Measurements from ENCODE around the gene SMIM1. TPM values are rescaled to one million over a fixed set of nuclear protein-coding genes. Genes with fewer than 3 reads are reported as not detected.

Gene SMIM1
- total and polyA plus RNA-seq, 2 of the 4 experiments (the other 2 are of a cell fraction), result 0.90 to 3.4 TPM

DNA sequence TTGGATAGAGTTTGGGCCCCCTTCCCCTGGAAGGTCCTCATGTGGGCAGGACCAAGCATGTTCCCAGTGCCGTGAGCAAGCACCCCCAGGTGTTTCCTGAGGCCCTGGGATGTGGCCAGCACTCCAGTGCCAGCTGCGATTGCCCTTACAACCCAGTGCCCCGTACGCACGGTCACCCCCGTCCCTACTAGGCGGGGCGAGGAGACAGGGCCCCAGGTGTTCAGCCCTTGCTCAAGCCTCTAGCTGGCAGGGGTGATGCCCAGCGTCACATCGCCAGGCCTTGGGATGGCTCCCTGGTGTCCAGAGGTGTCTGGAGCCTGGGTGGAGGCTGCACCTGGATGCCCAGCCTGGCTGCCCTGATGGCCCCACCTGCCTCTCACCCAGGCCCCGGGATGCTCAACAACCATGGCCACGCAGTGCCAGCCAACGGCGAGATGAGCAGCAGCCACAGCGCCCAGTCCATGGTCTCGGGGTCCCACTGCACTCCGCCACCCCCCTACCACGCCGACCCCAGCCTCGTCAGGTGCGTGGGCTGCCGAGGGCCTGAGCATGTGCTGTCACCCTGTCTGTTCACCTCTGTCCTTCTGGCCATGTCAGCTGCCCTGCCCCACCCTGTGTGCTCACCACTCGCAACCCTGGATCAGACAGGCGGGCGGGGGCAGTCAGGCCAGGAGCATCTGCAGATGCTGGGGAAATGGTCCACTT is 41.9 kb upstream of the SMIM1 start:
- CTCF ChIA-PET, result no interaction called here

More for the DNA sequence above, 41.9 kb upstream of the SMIM1 start:
- no peaks in the 10 kb centered on the region for H3K79me1 ChIP-seq (ENCODE audit: low read depth in 1 of 2, low read length in 2 of 2)
- no peak overlapping the region for H3K4me3 ChIP-seq (ENCODE audit: insufficient read depth, low read depth, low read length)
- no peaks in the 10 kb centered on the region for H4K20me1 ChIP-seq (ENCODE audit: insufficient read depth, low read length)
- H4K8ac ChIP-seq (ENCODE audit: low read depth in 2 of 2, low read length in 2 of 2), result no peak overlapping the region
- H2AK9ac ChIP-seq (replicated peaks; ENCODE audit: low read depth, low read length, poor library complexity), result no peak overlapping the region
- H2BK20ac ChIP-seq (ENCODE audit: low read depth, low read length), result no peak overlapping the region
- no peaks in the 10 kb centered on the region for H3K4me1 ChIP-seq (ENCODE audit: control insufficient read depth, insufficient read depth, low read length)
- H3K14ac ChIP-seq (replicated peaks; ENCODE audit: low read depth, low read length), result no peak overlapping the region
- H2AFZ ChIP-seq (replicated peaks; ENCODE audit: low read length, poor library complexity), result no peak overlapping the region
- H3K27me3 ChIP-seq (ENCODE audit: control insufficient read depth, insufficient read depth, low read length), result no peaks in the 10 kb centered on the region; the same call in 1 of the 2 replicates
- no peak overlapping the region for H3K27ac ChIP-seq (ENCODE audit: insufficient read depth, low read length)
- H3K9me3 ChIP-seq (ENCODE audit: control insufficient read depth, insufficient read depth, low read length), result no peaks in the 10 kb centered on the region
- H3K18ac ChIP-seq (ENCODE audit: low read depth, low read length), result no peak overlapping the region
- H3K4me2 ChIP-seq (ENCODE audit: low read depth, low read length), result no peak overlapping the region
- BruUV-seq (replicated peaks), result no TSS peak
- no peak for TF ChIP-seq RFX5 (IDR thresholded peaks at IDR 0.05; ENCODE audit: low read depth, low read length)
- TF ChIP-seq, protein P1, sequence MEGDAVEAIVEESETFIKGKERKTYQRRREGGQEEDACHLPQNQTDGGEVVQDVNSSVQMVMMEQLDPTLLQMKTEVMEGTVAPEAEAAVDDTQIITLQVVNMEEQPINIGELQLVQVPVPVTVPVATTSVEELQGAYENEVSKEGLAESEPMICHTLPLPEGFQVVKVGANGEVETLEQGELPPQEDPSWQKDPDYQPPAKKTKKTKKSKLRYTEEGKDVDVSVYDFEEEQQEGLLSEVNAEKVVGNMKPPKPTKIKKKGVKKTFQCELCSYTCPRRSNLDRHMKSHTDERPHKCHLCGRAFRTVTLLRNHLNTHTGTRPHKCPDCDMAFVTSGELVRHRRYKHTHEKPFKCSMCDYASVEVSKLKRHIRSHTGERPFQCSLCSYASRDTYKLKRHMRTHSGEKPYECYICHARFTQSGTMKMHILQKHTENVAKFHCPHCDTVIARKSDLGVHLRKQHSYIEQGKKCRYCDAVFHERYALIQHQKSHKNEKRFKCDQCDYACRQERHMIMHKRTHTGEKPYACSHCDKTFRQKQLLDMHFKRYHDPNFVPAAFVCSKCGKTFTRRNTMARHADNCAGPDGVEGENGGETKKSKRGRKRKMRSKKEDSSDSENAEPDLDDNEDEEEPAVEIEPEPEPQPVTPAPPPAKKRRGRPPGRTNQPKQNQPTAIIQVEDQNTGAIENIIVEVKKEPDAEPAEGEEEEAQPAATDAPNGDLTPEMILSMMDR (conservative IDR thresholded peaks at IDR 0.05; ENCODE audit: low read depth, low read length), result no peak
- no peak for TF ChIP-seq MAZ (IDR thresholded peaks at IDR 0.05; ENCODE audit: borderline replicate concordance, low read depth, low read length)
- no peak for TF ChIP-seq BHLHE40 (IDR thresholded peaks at IDR 0.05; ENCODE audit: low read depth, low read length)
- H3K4ac ChIP-seq (ENCODE audit: low read depth, low read length), result no peak overlapping the region
- no peak overlapping the region for H2AK5ac ChIP-seq (ENCODE audit: low read depth, low read length)
- no peaks in the 10 kb centered on the region for H3K9me1 ChIP-seq (ENCODE audit: insufficient read depth, low read length)
- POLR2A ChIA-PET (ENCODE audit: unreplicated experiment), result no interaction called here
- H4K91ac ChIP-seq (ENCODE audit: insufficient read depth, low read depth, low read length), result no peak overlapping the region
- no peak overlapping the region for H2BK120ac ChIP-seq (ENCODE audit: low read depth, low read length)
- no peak overlapping the region for H2BK5ac ChIP-seq (ENCODE audit: low read depth, low read length, poor library complexity, severe bottlenecking)
- ATAC-seq (ENCODE audit: low read depth) (no peak), DNase-seq (no peak)
- H2BK15ac ChIP-seq (ENCODE audit: low read depth, low read length), result no peak overlapping the region
- in situ Hi-C loops (cut with MboI; ENCODE audit: low sequenced_read_pairs) (no loop called here), intact Hi-C loops (cut with micrococcal nuclease) (no loop called here), dilution Hi-C loops (cut with HindIII; ENCODE audit: low sequenced_read_pairs, unreplicated experiment) (no loop called here)
- 78% methylated on average over 14 of the region's 25 CpGs; no CpG with 5 or more reads in 1 of the 2 experiments for WGBS, 2 experiments (ENCODE audit: extremely low coverage in 2 of 2, insufficient read length in 1 of 2)
- no peak overlapping the region for H3K9ac ChIP-seq (ENCODE audit: low read depth, low read length)
- no peak overlapping the region for H4K5ac ChIP-seq (ENCODE audit: low read depth, low read length)
- H3K36me3 ChIP-seq (ENCODE audit: control insufficient read depth, insufficient read depth, low read length), result no peaks in the 10 kb centered on the region
- H3K23ac ChIP-seq (ENCODE audit: low read depth, low read length), result no peak overlapping the region
- H3K56ac ChIP-seq (ENCODE audit: extremely low read depth, insufficient read depth, low read length), result no peak overlapping the region
